Naive thymus-derived CD8-positive, alpha-beta T cell (primary cell): Measurements from ENCODE around the gene ATP7B. TPM values are rescaled to one million over a fixed set of nuclear protein-coding genes. Genes with fewer than 3 reads are reported as not detected.

ENCODE experiments used
- ATAC-seq, 2 donors: fragments of 150-1000 bp; cut with Tn5 transposase in 1 of 2; sonication (Bioruptor Pico), chemical (Tn5 transposase) in 1 of 2; 1 replicate in 1 of 2; 2 replicates in 1 of 2; pipeline ENCODE4 v1.10.0; 2021; ENCODE audit warnings: mild to moderate bottlenecking in 2 of 2, moderate library complexity in 2 of 2
- POLR2A ChIA-PET: fragments of 350-600 bp; sonication (Branson Sonifier 250); formaldehyde crosslinking; loops from one replicate; lab custom pipeline; 2021; ENCODE audit warnings: antibody characterized with exemption; lab: Charles Lee
- DNase-seq, 10 donors: peaks; one replicate each; pipeline versions ENCODE4 v3.0.0 to v3.0.0-alpha.2; 2020 to 2022
- H3K27ac Mint-ChIP-seq, 10 donors: one replicate each; pipeline ENCODE4 v1.8.0; 2020 to 2022; ENCODE audit warnings: mild to moderate bottlenecking in 10 of 10, mixed read lengths in 10 of 10, moderate library complexity in 4 of 10, inconsistent platforms in 1 of 10
- H3K27me3 Mint-ChIP-seq, 5 donors: one replicate each; pipeline ENCODE4 v1.8.0; 2021 to 2022; ENCODE audit warnings: mixed read lengths in 5 of 5
- H3K36me3 Mint-ChIP-seq, 3 donors: one replicate each; pipeline ENCODE4 v1.8.0; 2020 to 2022; ENCODE audit warnings: mixed read lengths in 3 of 3, mild to moderate bottlenecking in 2 of 3, inconsistent platforms in 1 of 3
- H3K4me1 Mint-ChIP-seq, 4 donors: one replicate each; pipeline ENCODE4 v1.8.0; 2021 to 2022; ENCODE audit warnings: mixed read lengths in 4 of 4
- H3K4me3 Mint-ChIP-seq, 10 donors: one replicate each; pipeline ENCODE4 v1.8.0; 2020 to 2022; ENCODE audit warnings: mild to moderate bottlenecking in 10 of 10, mixed read lengths in 10 of 10, moderate library complexity in 6 of 10, inconsistent platforms in 1 of 10
- H3K9me3 Mint-ChIP-seq, 9 donors: one replicate each; pipeline ENCODE4 v1.8.0; 2020 to 2022; ENCODE audit warnings: mixed read lengths in 9 of 9, mild to moderate bottlenecking in 3 of 9, inconsistent platforms in 1 of 9, moderate library complexity in 1 of 9
- polyA plus RNA-seq, 3 donors: library from polyadenylated mRNA; unstranded; fragments of 300-500 nt; fragmentation: Illumina TruSeq; gene quantifications; one replicate each; pipeline ENCODE4 v1.2.3, GENCODE V29; 2021
- total RNA-seq, 8 experiments: library from RNA in 2 of 8; stranded (reverse) in 2 of 8; gene quantifications; one replicate each; pipeline ENCODE4 v1.2.3 and lab custom pipeline; 2021 to 2026

ATP7B gene
- total and polyA plus RNA-seq, 5 experiments from 2014 or later = 0.06 to 1.7 (median 0.29) TPM

DNA sequence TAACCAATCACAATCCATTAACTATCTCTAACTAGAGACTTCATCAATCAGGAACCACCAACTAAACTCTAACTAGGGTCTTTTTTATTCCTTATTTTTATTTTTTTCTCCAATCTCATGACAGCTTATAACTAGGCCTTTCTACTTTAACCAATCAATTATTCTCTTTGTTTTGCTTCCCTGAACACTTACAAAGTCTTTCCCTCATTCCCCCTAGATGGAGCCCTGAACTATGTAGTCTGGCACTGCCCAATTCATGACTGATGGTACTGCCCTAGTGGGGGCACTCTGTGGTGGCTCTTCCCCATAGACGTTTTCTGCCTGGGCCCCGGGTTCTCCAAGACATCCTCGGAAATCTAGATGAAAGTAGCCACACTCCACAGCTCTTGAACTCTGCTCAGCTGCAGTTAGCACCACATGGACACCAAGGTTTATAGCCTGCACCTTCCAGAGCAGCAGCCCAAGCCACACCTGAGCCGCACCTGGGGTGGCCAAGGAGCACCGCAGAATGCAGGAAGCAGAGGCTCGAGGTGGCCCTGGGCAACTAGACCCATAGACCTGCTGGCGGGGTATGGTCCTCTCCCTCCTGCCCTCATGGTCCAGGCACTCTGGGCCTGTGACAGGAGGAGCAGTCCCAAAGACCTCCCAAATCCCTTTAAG, 6.6 kb downstream of the ATP7B start:
- Mint-ChIP-seq H3K9me3 (no peaks in the 10 kb centered on the region), H3K4me3 (no peak overlapping the region), H3K27me3 (peaks cover 3 to 20% (median 8%) of the 10 kb centered on the region in 5 donors), H3K4me1 (peaks cover 0 to 6% (median 2%) of the 10 kb centered on the region in 4 donors), H3K27ac (no peak overlapping the region), H3K36me3 (no peaks in the 10 kb centered on the region)
- ATAC-seq (no peak), DNase-seq (no peak)
- POLR2A ChIA-PET = no interaction called here

DNA sequence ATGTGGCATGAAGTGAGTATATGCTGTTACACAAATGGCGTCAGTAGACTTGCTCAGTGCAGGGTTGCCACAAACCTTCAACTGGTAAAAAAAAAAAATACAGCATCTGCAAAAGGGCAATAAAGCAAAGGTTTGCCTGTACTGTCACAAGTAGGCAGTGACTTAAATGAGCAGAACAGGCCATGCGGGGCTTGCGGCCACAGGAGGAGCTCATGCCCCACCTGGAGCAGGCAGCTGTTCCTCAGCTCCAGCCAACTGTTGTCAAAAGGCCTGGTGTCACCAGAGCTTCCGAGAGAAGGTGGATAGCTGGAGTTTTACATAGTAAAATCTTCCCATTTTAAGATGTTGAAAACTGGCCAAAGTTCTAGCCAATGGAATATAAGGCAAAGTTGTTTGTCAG, 7.7 kb downstream of the ATP7B start:
- ATAC-seq (no peak), DNase-seq (no peak)
- peaks cover 0 to 6% (median 2%) of the 10 kb centered on the region in 4 donors for H3K4me1 Mint-ChIP-seq
- no peaks in the 10 kb centered on the region for H3K36me3 Mint-ChIP-seq
- H3K9me3 Mint-ChIP-seq = no peaks in the 10 kb centered on the region
- H3K4me3 Mint-ChIP-seq = no peak overlapping the region
- H3K27ac Mint-ChIP-seq = no peak overlapping the region
- POLR2A ChIA-PET = no interaction called here
- peaks cover 6 to 19% (median 15%) of the 10 kb centered on the region in 5 donors for H3K27me3 Mint-ChIP-seq

DNA sequence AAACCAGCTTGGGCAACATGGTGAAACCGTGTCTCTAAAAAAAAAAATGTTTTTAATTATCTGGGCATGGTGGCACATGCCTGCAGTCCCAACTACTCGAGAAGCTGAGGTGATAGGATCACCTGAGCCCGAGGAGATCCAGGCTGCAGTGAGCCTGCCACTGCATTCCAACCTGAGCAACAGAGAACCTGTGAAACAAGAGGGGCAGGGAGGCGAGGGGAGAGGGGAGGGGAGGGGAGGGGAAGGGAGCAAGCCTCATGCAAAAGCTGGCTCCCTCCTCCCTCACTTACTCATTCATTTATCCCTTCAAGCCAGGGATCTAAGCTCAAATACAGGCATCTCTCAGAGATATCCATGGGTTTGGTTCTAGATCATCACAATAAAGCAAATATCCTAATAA, 8.9 kb downstream of the ATP7B start:
- no peak overlapping the region for H3K4me3 Mint-ChIP-seq
- peaks cover 0 to 6% (median 2%) of the 10 kb centered on the region in 4 donors for H3K4me1 Mint-ChIP-seq
- POLR2A ChIA-PET = interaction anchor here (2.1 kb wide), 1 partner anchor 10 kb away, joined by 5 read pairs; the partner anchor contains the start of gene ALG11
- H3K9me3 Mint-ChIP-seq = no peaks in the 10 kb centered on the region
- peaks cover 8 to 31% (median 13%) of the 10 kb centered on the region in 5 donors for H3K27me3 Mint-ChIP-seq
- DNase-seq (no peak), ATAC-seq (no peak)
- H3K36me3 Mint-ChIP-seq = no peaks in the 10 kb centered on the region
- H3K27ac Mint-ChIP-seq = no peak overlapping the region

DNA sequence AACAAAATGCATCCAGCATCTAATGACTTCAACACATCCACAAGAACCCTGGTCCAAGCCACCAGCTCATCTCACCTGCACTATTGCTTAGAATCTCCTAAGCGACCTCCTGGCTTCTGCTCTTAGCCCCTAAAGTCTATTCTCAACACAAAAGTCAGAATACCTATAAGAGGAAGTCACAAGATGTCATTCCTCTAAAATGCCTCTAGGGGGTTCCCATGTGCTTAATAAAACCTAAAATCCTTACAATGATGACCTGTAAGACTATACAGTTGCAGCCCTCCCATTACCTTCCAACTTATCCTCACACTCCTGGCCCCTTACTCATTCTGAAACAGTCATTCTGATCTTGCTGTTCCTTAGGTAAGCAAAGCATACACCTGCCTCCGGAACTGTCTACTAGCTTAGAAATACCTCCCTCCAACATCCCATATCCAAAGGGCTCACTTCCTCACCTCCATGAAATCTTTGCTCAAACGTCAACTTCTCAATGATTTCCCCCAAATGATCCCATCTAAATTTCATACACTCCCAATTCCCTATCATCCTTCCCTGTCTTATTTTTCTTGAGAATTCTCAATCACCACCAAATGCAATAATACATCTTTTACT, 10.0 kb downstream of the ATP7B start:
- H3K36me3 Mint-ChIP-seq = no peaks in the 10 kb centered on the region
- DNase-seq (peak in 3 of 10 donors; percentile 43 to 54 (median 44)), ATAC-seq (peak; percentile 80 to 82)
- POLR2A ChIA-PET = interaction anchor here (2.1 kb wide), 1 partner anchor 11 kb away, joined by 5 read pairs; the partner anchor contains the start of gene ALG11
- no peak overlapping the region for H3K4me3 Mint-ChIP-seq
- H3K27me3 Mint-ChIP-seq = peaks cover 8 to 35% (median 10%) of the 10 kb centered on the region in 5 donors
- no peak overlapping the region for H3K27ac Mint-ChIP-seq
- no peaks in the 10 kb centered on the region for H3K9me3 Mint-ChIP-seq
- peaks cover 0 to 6% (median 1%) of the 10 kb centered on the region in 4 donors for H3K4me1 Mint-ChIP-seq

DNA sequence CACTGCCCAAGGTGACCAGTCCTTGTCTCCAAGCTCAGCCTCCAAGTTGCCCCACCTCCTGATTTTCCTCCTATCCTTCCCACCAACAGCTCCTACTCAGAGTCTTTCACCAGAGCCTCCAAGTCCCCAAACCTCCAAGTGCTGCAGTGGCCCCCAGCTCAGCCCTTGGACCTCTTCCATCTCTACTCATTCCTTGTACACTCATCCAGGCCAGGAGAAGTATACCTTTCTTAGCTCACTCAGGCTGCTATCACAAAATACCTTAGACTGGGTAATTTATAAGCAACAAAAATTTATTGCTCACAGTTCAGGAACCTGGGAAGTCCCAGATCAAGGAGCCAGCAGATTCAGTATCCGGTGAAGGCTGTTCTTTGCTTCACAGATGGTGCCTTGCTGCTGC, 11.3 kb downstream of the ATP7B start:
- DNase-seq (no peak), ATAC-seq (no peak)
- Mint-ChIP-seq H3K4me1 (peaks cover 0 to 11% (median 2%) of the 10 kb centered on the region in 4 donors), H3K4me3 (no peak overlapping the region), H3K27me3 (peaks cover 8 to 35% (median 10%) of the 10 kb centered on the region in 5 donors), H3K27ac (no peak overlapping the region), H3K36me3 (no peaks in the 10 kb centered on the region), H3K9me3 (no peaks in the 10 kb centered on the region)
- POLR2A ChIA-PET = no interaction called here

DNA sequence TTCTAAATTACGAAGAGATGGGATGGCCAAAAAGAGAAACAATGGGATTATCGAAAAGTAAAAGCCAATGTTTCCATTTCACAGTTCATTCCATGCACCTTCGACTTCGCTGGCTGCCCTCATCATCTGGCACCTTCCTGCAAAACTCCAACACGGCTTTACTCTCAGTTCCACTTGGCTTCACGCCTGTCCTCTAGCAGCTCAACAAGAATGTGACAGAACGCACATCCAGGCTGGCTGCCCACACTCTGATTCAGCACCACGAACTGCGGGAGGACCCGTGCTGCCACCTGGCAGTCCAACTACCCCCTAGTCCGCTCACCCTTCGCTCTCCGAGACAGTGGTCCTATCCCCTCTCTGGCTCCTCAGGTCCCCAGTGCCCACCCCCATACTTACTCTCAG, 11.7 kb downstream of the ATP7B start:
- H3K4me1 Mint-ChIP-seq = peaks cover 0 to 11% (median 2%) of the 10 kb centered on the region in 4 donors
- POLR2A ChIA-PET = no interaction called here

DNA sequence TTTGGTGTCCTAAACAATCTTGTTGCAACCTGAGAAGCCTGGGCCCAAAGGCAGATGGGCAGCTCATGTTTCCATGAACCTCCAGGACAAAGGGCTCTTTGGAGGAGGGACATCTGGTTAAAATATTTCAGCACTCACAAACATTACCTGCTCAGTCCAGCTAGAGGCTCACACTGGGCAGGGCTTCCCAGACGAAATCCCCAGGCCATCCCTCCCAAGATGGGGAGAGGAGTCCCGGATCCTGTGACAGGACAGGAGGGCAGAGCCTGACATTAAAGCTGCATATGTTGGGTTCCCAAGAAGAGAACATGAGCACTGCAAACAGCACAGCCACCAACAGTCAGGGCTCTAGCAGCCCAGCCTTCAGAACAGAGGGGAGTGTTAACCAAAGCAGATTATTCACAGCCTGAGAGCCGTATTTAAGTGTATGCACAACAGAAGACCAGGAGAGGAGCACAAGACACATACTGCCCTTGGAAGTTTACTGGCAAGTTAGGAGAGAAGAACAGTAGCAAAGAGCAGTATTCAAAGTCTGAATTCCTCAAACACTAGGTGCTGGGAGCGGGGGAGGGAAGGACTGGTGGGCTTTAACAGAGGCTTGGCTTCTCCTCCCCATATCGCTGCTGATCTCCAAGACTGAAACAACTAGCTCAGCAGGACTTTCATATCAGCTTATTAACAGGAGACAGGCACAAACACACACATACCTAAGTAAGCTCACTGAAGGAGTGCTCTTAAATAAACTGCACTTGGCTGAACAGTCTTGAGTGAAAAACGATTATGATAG, 12.3 kb downstream of the ATP7B start:
- ATAC-seq (no peak), DNase-seq (no peak)
- no peak overlapping the region for H3K4me3 Mint-ChIP-seq
- H3K27me3 Mint-ChIP-seq = peaks cover 8 to 35% (median 10%) of the 10 kb centered on the region in 5 donors
- no peaks in the 10 kb centered on the region for H3K9me3 Mint-ChIP-seq
- peaks cover 0 to 11% (median 2%) of the 10 kb centered on the region in 4 donors for H3K4me1 Mint-ChIP-seq
- H3K27ac Mint-ChIP-seq = peak overlapping the region in 2 of 10 donors; percentile 43 to 47
- no peaks in the 10 kb centered on the region for H3K36me3 Mint-ChIP-seq
- POLR2A ChIA-PET = no interaction called here

More for the DNA sequence above, 11.7 kb downstream of the ATP7B start:
- no peaks in the 10 kb centered on the region for H3K9me3 Mint-ChIP-seq
- peaks cover 8 to 35% (median 10%) of the 10 kb centered on the region in 5 donors for H3K27me3 Mint-ChIP-seq
- H3K27ac Mint-ChIP-seq = no peak overlapping the region
- H3K36me3 Mint-ChIP-seq = no peaks in the 10 kb centered on the region
- no peak overlapping the region for H3K4me3 Mint-ChIP-seq
- DNase-seq (no peak), ATAC-seq (no peak)

DNA sequence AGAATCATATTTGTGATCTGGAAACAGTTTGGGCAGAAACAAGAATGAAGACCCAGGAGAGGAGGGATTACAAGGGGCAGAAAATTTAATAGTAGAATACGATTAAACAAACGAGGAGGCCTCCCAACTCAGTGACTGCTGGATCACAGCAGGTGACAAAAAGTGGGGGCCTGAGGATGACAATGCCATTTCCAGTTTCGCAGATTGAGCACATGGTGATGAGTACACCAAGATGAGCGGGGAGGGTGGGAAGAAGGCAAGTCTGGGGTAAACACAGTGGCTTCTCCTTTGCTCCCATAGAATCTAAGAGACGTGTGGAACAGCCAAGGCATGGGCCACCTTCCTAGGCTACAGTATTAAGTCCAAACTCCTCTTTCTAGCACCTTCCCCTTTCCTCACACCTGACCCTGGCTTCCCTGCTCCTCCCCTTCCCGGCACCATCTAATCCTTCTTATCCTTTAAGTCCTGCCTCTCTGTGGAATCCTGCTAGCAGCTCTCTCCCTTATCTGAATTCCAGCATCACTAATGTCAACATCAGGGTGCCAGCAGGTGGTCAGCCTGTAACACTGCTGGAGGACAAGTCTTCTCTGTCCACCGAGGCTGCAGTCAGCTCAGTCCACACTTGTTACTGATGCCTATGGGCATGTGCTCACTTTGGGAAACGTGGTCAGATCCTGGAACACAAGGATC, 13.5 kb downstream of the ATP7B start:
- H3K9me3 Mint-ChIP-seq = no peaks in the 10 kb centered on the region

DNA sequence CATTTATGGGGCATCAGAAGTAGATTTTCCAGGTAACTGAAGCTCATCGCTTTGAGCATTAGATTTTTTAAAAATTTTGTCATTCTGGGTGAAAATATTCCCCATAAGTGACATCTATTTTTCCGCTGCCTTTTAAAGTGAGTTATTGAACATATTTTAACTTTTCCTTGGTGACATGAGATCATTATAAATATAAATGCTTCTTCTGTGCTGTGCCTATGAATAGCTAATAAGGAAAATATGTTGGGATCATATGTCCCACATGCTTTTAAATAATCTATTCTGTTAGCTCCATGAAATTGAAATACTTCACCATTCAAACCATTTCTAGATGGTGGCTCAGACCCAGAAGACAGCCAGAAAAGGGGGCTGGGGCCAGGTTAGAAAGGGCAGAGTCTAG, 14.1 kb downstream of the ATP7B start:
- no peak overlapping the region for H3K4me3 Mint-ChIP-seq
- H3K27ac Mint-ChIP-seq = no peak overlapping the region
- no peaks in the 10 kb centered on the region for H3K9me3 Mint-ChIP-seq
- no peak for DNase-seq
- H3K4me1 Mint-ChIP-seq = peaks cover 0 to 11% (median 2%) of the 10 kb centered on the region in 4 donors
- no peaks in the 10 kb centered on the region for H3K36me3 Mint-ChIP-seq
- peaks cover 8 to 35% (median 10%) of the 10 kb centered on the region in 5 donors for H3K27me3 Mint-ChIP-seq
- no peak for ATAC-seq
- POLR2A ChIA-PET = no interaction called here

More for the DNA sequence above, 13.5 kb downstream of the ATP7B start:
- Mint-ChIP-seq H3K36me3 (no peaks in the 10 kb centered on the region), H3K27ac (no peak overlapping the region), H3K27me3 (peaks cover 8 to 35% (median 10%) of the 10 kb centered on the region in 5 donors), H3K4me3 (no peak overlapping the region), H3K4me1 (peaks cover 0 to 11% (median 2%) of the 10 kb centered on the region in 4 donors)
- DNase-seq (no peak), ATAC-seq (no peak)
- POLR2A ChIA-PET = no interaction called here

DNA sequence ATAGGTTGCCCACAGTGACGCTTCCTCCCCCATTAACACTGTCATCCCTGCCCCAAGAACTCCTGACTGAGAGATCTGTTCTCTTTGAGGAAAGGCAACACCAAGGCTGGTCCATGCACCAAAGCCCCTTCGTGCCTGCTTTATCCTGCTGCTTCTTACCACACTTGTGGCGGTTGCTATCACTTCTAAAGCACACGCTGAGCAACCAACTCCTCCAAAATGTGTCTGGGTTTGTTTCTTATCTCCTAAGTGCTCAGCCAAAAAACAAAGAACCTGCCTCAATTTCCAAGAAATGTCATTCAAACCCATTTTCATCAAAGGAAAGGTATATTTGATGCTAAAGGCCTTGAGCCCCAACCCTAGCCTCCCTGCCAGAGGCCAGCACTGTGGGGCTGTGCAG, 14.6 kb downstream of the ATP7B start:
- DNase-seq (no peak), ATAC-seq (no peak)
- Mint-ChIP-seq H3K27ac (no peak overlapping the region), H3K27me3 (peaks cover 8 to 35% (median 10%) of the 10 kb centered on the region in 5 donors), H3K36me3 (no peaks in the 10 kb centered on the region), H3K4me1 (peaks cover 0 to 11% (median 2%) of the 10 kb centered on the region in 4 donors), H3K4me3 (no peak overlapping the region), H3K9me3 (no peaks in the 10 kb centered on the region)
- POLR2A ChIA-PET = no interaction called here

DNA sequence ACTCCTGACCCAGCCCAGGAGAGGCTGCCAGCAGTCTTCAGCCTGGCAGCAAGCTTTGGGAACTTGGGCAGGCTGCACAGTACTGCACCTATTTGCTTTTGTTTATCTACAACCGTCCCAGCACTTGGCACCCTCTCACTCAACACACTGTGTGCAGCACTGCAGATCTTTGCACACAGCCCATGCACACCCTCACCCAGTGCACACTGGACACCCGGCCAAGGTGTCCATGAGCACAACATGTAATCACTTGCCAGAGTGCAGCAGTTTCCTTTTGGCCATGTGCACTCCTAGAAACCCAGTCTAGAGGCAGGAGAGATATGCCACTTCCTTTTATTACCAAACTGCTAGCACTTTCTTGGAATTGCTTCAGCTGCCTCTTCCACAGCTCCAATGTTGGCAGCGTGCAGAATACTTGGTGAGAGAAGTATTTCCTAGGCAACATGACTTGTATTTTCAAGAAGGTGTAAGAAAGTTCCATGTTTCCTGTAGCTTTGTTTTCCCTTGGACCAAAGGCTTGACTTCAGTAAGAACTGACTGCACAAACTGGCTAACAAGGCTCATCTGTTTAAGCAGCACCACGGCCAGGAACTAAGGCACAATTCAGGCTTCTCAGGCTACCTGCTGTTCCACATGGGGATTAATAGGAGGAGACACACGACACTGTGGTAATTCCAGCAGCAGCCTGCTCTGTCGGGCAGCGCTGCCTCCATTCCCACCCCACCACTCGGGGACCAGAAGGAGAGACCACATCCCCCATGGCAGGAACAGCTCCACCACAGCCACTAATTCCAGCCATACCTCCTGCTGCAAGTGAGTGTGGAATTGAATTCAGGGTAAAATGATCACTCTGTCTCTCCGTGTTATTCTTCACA, 15.3 kb downstream of the ATP7B start:
- no peak for ATAC-seq
- no peak overlapping the region for H3K27ac Mint-ChIP-seq
- DNase-seq = no peak
- H3K36me3 Mint-ChIP-seq = no peaks in the 10 kb centered on the region
- H3K9me3 Mint-ChIP-seq = no peaks in the 10 kb centered on the region
- H3K27me3 Mint-ChIP-seq = peaks cover 7 to 35% (median 10%) of the 10 kb centered on the region in 5 donors
- H3K4me1 Mint-ChIP-seq = peaks cover 0 to 7% (median under 1%) of the 10 kb centered on the region in 4 donors
- H3K4me3 Mint-ChIP-seq = no peak overlapping the region
- POLR2A ChIA-PET = no interaction called here
